HepG2 (cell line): ENCODE results near the gene COA4. TPM values are rescaled to one million over a fixed set of nuclear protein-coding genes. Genes with fewer than 3 reads are reported as not detected.

ENCODE experiments used
- CHD4 ChIP-seq: fragments of 200-600 bp; sonication (generic); IDR thresholded peaks from 2 replicates; pipeline ENCODE4 v1.7.0; 2017; ENCODE audit warnings: mild to moderate bottlenecking, low read length, borderline replicate concordance
- HNF4A ChIP-seq: sonication (generic); formaldehyde crosslinking; IDR thresholded peaks from 2 replicates; pipeline ENCODE4 v1.4.0; 2020; ENCODE audit warnings: missing genetic modification reagents
- ONECUT2 ChIP-seq: sonication (generic); formaldehyde crosslinking; IDR thresholded peaks from 2 replicates; pipeline ENCODE4 v1.4.0; 2020; ENCODE audit warnings: missing genetic modification reagents
- SRSF1 ChIP-seq: fragments of 200-400 bp; formaldehyde crosslinking; optimal IDR thresholded peaks from 2 replicates; pipeline ENCODE3; 2017; ENCODE audit warnings: mild to moderate bottlenecking, low read depth, low read length, moderate library complexity
- STAG1 ChIP-seq: sonication (generic); formaldehyde crosslinking; IDR thresholded peaks from 2 replicates; pipeline ENCODE4 v1.4.0; 2020; ENCODE audit warnings: missing genetic modification reagents
- ZNF180 ChIP-seq: sonication (generic); formaldehyde crosslinking; IDR thresholded peaks from 2 replicates; pipeline ENCODE4 v1.4.0; 2020; ENCODE audit warnings: low read depth, missing genetic modification reagents, borderline replicate concordance
- ZNF232 ChIP-seq: sonication (generic); formaldehyde crosslinking; IDR thresholded peaks from 2 replicates; pipeline ENCODE4 v1.4.0; 2020; ENCODE audit warnings: missing genetic modification reagents, borderline replicate concordance
- ZNF264 ChIP-seq: sonication (generic); formaldehyde crosslinking; IDR thresholded peaks from 2 replicates; pipeline ENCODE4 v1.4.0; 2020; ENCODE audit warnings: missing genetic modification reagents
- ZNF329 ChIP-seq: sonication (generic); formaldehyde crosslinking; IDR thresholded peaks from 2 replicates; pipeline ENCODE4 v1.9.0; 2021; ENCODE audit warnings: low read depth, mild to moderate bottlenecking, missing genetic modification reagents
- ZNF407 ChIP-seq: sonication (generic); formaldehyde crosslinking; IDR thresholded peaks from one replicate; pipeline ENCODE4 v1.5.1; 2020; ENCODE audit warnings: mild to moderate bottlenecking, missing genetic modification reagents; ENCODE audit errors: not compliant biosample characterization
- ZNF549 ChIP-seq: sonication (generic); formaldehyde crosslinking; IDR thresholded peaks from 2 replicates; pipeline ENCODE4 v1.5.0; 2020; ENCODE audit warnings: missing genetic modification reagents
- polyA plus RNA-seq, 8 experiments: library from polyadenylated mRNA; depleted of rRNA in 3 of 8; stranded (reverse) in 7 of 8; unstranded in 1 of 8; fragments of >200 nt; fragmentation: Illumina TruSeq in 4 of 8; extraction: Trizol in 4 of 8; gene quantifications; 2 replicates each; pipeline versions ENCODE4 v1.2.1 to v1.2.3, GENCODE V29; 2011 to 2016; ENCODE audit warnings: low read depth in 4 of 8, missing spikeins in 1 of 8, mixed read lengths in 1 of 8; ENCODE audit not compliant: insufficient read depth in 1 of 8
- total RNA-seq, 5 experiments: library from RNA; depleted of rRNA; stranded (reverse); fragments of >200 nt; fragmentation: Illumina TruSeq; extraction: Trizol; gene quantifications; 2 replicates each; pipeline ENCODE4 v1.2.3, GENCODE V29; 2016; ENCODE audit warnings: low read depth in 1 of 5
- TF ChIP-seq, protein P1 (sequence below): sonication (generic); formaldehyde crosslinking; IDR thresholded peaks from 2 replicates; pipeline ENCODE4 v1.5.0; 2020; ENCODE audit warnings: mild to moderate bottlenecking, missing genetic modification reagents
- TF ChIP-seq, protein P2 (sequence below): sonication (generic); formaldehyde crosslinking; IDR thresholded peaks from 2 replicates; pipeline ENCODE4 v1.9.0; 2022; ENCODE audit warnings: low read depth, missing genetic modification reagents
- TF ChIP-seq, protein P3 (sequence below), 2 experiments: fragments of 450-650 bp in 1 of 2; sonication (generic) in 1 of 2; formaldehyde crosslinking; IDR thresholded peaks; 2 replicates each; pipeline versions ENCODE4 v1.5.0 to v1.8.0; 2020 to 2022; ENCODE audit warnings: mild to moderate bottlenecking in 1 of 2, missing genetic modification reagents in 1 of 2

The COA4 gene
- total and polyA plus RNA-seq, 2 of the 13 experiments (the other 11 are each of a cell fraction or from before 2014, with no cell fraction given): 107 to 109 TPM

- peak; percentile 89 for TF ChIP-seq ZNF407 (CRISPR knock-in tag)
- no peak for TF ChIP-seq ONECUT2 (CRISPR knock-in tag)
- TF ChIP-seq, protein P1, sequence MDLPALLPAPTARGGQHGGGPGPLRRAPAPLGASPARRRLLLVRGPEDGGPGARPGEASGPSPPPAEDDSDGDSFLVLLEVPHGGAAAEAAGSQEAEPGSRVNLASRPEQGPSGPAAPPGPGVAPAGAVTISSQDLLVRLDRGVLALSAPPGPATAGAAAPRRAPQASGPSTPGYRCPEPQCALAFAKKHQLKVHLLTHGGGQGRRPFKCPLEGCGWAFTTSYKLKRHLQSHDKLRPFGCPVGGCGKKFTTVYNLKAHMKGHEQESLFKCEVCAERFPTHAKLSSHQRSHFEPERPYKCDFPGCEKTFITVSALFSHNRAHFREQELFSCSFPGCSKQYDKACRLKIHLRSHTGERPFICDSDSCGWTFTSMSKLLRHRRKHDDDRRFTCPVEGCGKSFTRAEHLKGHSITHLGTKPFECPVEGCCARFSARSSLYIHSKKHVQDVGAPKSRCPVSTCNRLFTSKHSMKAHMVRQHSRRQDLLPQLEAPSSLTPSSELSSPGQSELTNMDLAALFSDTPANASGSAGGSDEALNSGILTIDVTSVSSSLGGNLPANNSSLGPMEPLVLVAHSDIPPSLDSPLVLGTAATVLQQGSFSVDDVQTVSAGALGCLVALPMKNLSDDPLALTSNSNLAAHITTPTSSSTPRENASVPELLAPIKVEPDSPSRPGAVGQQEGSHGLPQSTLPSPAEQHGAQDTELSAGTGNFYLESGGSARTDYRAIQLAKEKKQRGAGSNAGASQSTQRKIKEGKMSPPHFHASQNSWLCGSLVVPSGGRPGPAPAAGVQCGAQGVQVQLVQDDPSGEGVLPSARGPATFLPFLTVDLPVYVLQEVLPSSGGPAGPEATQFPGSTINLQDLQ (CRISPR knock-in tag): peak; percentile 67; the same call in 1 of the 2 replicates
- no peak for TF ChIP-seq STAG1 (CRISPR knock-in tag)
- TF ChIP-seq HNF4A (CRISPR knock-in tag): peak; percentile 91
- TF ChIP-seq ZNF549 (CRISPR knock-in tag): no peak
- peak; percentile 79 for TF ChIP-seq SRSF1
- TF ChIP-seq ZNF180 (CRISPR knock-in tag): no peak; the same call in 1 of the 2 replicates
- TF ChIP-seq, protein P2, sequence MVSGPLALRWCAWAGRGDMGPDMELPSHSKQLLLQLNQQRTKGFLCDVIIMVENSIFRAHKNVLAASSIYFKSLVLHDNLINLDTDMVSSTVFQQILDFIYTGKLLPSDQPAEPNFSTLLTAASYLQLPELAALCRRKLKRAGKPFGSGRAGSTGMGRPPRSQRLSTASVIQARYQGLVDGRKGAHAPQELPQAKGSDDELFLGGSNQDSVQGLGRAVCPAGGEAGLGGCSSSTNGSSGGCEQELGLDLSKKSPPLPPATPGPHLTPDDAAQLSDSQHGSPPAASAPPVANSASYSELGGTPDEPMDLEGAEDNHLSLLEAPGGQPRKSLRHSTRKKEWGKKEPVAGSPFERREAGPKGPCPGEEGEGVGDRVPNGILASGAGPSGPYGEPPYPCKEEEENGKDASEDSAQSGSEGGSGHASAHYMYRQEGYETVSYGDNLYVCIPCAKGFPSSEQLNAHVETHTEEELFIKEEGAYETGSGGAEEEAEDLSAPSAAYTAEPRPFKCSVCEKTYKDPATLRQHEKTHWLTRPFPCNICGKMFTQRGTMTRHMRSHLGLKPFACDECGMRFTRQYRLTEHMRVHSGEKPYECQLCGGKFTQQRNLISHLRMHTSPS (CRISPR knock-in tag): peak; percentile 61; the same call in 1 of the 2 replicates
- TF ChIP-seq, protein P3, sequence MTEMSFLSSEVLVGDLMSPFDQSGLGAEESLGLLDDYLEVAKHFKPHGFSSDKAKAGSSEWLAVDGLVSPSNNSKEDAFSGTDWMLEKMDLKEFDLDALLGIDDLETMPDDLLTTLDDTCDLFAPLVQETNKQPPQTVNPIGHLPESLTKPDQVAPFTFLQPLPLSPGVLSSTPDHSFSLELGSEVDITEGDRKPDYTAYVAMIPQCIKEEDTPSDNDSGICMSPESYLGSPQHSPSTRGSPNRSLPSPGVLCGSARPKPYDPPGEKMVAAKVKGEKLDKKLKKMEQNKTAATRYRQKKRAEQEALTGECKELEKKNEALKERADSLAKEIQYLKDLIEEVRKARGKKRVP (CRISPR knock-in tag; IDR thresholded peaks at IDR 0.05): no peak; a peak in 1 of 4 replicates
- peak; percentile 53; the same call in 1 of the 2 replicates for TF ChIP-seq CHD4
- TF ChIP-seq ZNF232 (CRISPR knock-in tag): no peak
- 0 out of 2 replicates have a peak, but pooled peaks have one; percentile 59 for TF ChIP-seq ZNF329 (CRISPR knock-in tag)
- no peak for TF ChIP-seq ZNF264
These were observed at the start of gene COA4, which contains the start of gene PAAF1 (continued) for GRCh38 chr11:73876424-73877310.
